ENCODE data around the gene NUP210.

DNA sequence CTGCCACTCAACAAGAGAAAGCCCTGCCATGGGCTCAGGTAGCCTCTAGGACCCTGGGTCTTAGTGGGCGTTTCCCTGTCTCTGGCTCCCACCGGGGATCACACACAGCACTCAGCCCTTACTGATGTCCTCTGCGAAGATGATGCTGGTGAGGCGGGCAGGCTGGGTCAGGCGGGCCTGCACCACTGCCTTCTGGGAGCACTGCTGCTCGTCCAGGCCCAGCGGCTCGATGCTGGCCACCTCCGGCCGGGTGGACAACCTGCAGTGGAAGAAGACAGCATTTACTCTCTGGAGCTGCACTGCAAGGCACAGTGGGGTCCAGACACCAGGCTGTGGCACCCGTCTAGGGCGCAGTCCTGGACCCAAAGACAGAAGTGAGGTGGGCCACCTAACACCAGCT is 20.5 kb downstream of the NUP210 start:
- TF ChIP-seq, protein P1, sequence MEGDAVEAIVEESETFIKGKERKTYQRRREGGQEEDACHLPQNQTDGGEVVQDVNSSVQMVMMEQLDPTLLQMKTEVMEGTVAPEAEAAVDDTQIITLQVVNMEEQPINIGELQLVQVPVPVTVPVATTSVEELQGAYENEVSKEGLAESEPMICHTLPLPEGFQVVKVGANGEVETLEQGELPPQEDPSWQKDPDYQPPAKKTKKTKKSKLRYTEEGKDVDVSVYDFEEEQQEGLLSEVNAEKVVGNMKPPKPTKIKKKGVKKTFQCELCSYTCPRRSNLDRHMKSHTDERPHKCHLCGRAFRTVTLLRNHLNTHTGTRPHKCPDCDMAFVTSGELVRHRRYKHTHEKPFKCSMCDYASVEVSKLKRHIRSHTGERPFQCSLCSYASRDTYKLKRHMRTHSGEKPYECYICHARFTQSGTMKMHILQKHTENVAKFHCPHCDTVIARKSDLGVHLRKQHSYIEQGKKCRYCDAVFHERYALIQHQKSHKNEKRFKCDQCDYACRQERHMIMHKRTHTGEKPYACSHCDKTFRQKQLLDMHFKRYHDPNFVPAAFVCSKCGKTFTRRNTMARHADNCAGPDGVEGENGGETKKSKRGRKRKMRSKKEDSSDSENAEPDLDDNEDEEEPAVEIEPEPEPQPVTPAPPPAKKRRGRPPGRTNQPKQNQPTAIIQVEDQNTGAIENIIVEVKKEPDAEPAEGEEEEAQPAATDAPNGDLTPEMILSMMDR (IDR thresholded peaks at IDR 0.05) = no peak
- TF ChIP-seq POLR2A (IDR thresholded peaks at IDR 0.05) = no peak

Data from thyroid gland (tissue), 4 donors.